ENCODE measurements around the gene C5. TPM values are rescaled to one million over a fixed set of nuclear protein-coding genes. Genes with fewer than 3 reads are reported as not detected.

C5 gene
- total RNA-seq, 1 donor from 2014 or later = 5.5 TPM

GRCh38 chr9:120923620-120924328 is 126.3 kb downstream of the C5 start:
- DNase-seq (ENCODE audit: low spot score) = no peak
- Mint-ChIP-seq H3K9me3 (no peaks in the 10 kb centered on the region), H3K4me3 (no peak overlapping the region), H3K27me3 (ENCODE audit: insufficient read depth, low read depth) (no peaks in the 10 kb centered on the region), H3K36me3 (no peaks in the 10 kb centered on the region), H3K27ac (no peak overlapping the region), H3K4me1 (peaks cover 35% of the 10 kb centered on the region)
- H3K36me3 ChIP-seq = no peaks in the 10 kb centered on the region
- no peak overlapping the region for H3K4me3 ChIP-seq
- no peaks in the 10 kb centered on the region for H4K20me1 ChIP-seq (ENCODE audit: low read depth)
- H3K4me2 ChIP-seq = no peak overlapping the region
- no peak for TF ChIP-seq CTCF (IDR thresholded peaks at IDR 0.05)
- TF ChIP-seq EZH2phosphoT487 (IDR thresholded peaks at IDR 0.05) = no peak
- TF ChIP-seq EZH2 (IDR thresholded peaks at IDR 0.05) = no peak
- H2AFZ ChIP-seq (replicated peaks) = no peak overlapping the region
- no peaks in the 10 kb centered on the region for H3K9me3 ChIP-seq (ENCODE audit: low read depth)
- peaks cover 14% of the 10 kb centered on the region for H3K27me3 ChIP-seq
- H3K79me2 ChIP-seq (ENCODE audit: low read depth) = no peaks in the 10 kb centered on the region
- H3K27ac ChIP-seq = no peak overlapping the region
- peaks cover 7% of the 10 kb centered on the region for H3F3A ChIP-seq (ENCODE audit: low read depth)
- H3K9ac ChIP-seq = no peak overlapping the region
- no peaks in the 10 kb centered on the region for H3K4me1 ChIP-seq

GRCh38 chr9:120922404-120923195 is 127.5 kb downstream of the C5 start:
- Histone ChIP-seq H3K4me2 (no peak overlapping the region), H3K79me2 (ENCODE audit: low read depth) (no peaks in the 10 kb centered on the region), H3K9ac (no peak overlapping the region), H3K27me3 (peaks cover 4% of the 10 kb centered on the region), H3K36me3 (no peaks in the 10 kb centered on the region), H2AFZ (replicated peaks) (no peak overlapping the region), H3K9me3 (ENCODE audit: low read depth) (no peaks in the 10 kb centered on the region), H3K4me3 (no peak overlapping the region), H3K27ac (no peak overlapping the region), H4K20me1 (ENCODE audit: low read depth) (no peaks in the 10 kb centered on the region), H3F3A (ENCODE audit: low read depth) (no peaks in the 10 kb centered on the region), H3K4me1 (no peaks in the 10 kb centered on the region)
- peaks cover 38% of the 10 kb centered on the region for H3K4me1 Mint-ChIP-seq
- H3K27ac Mint-ChIP-seq = no peak overlapping the region
- H3K36me3 Mint-ChIP-seq = no peaks in the 10 kb centered on the region
- TF ChIP-seq EZH2 (IDR thresholded peaks at IDR 0.05) = no peak
- no peak for TF ChIP-seq EZH2phosphoT487 (IDR thresholded peaks at IDR 0.05)
- TF ChIP-seq CTCF (IDR thresholded peaks at IDR 0.05) = no peak
- H3K9me3 Mint-ChIP-seq = no peaks in the 10 kb centered on the region
- no peak for DNase-seq (ENCODE audit: low spot score)
- H3K27me3 Mint-ChIP-seq (ENCODE audit: insufficient read depth, low read depth) = no peaks in the 10 kb centered on the region
- H3K4me3 Mint-ChIP-seq = no peak overlapping the region

- Mint-ChIP-seq H3K9me3 (peaks cover 3% of the 10 kb centered on the region), H3K4me3 (no peak overlapping the region), H3K27me3 (ENCODE audit: insufficient read depth, low read depth) (peaks cover 2% of the 10 kb centered on the region), H3K27ac (peak overlapping the region; percentile 74), H3K4me1 (peaks cover 38% of the 10 kb centered on the region), H3K36me3 (peaks cover under 1% of the 10 kb centered on the region)
- Histone ChIP-seq H3K9me3 (ENCODE audit: low read depth) (no peaks in the 10 kb centered on the region), H3F3A (ENCODE audit: low read depth) (no peaks in the 10 kb centered on the region), H4K20me1 (ENCODE audit: low read depth) (no peaks in the 10 kb centered on the region), H3K4me1 (no peaks in the 10 kb centered on the region), H3K27me3 (no peaks in the 10 kb centered on the region), H3K36me3 (no peaks in the 10 kb centered on the region), H3K4me3 (no peak overlapping the region), H3K27ac (no peak overlapping the region), H3K9ac (no peak overlapping the region), H2AFZ (replicated peaks) (no peak overlapping the region), H3K4me2 (no peak overlapping the region), H3K79me2 (ENCODE audit: low read depth) (no peaks in the 10 kb centered on the region)
- TF ChIP-seq CTCF (IDR thresholded peaks at IDR 0.05) = no peak
- TF ChIP-seq EZH2 (IDR thresholded peaks at IDR 0.05) = no peak
- TF ChIP-seq EZH2phosphoT487 (IDR thresholded peaks at IDR 0.05) = no peak
- DNase-seq (ENCODE audit: low spot score) = no peak
Measured at GRCh38 chr9:120921661-120922181, 128.4 kb downstream of the C5 start.
